Heart left ventricle (tissue), 16 donors: Measurements from ENCODE around the gene C1QTNF4. TPM values are rescaled to one million over a fixed set of nuclear protein-coding genes. Genes with fewer than 3 reads are reported as not detected.

Source experiments
- ATAC-seq, 4 donors: fragments of 200-7000 bp; cut with Tn5 transposase; one replicate each; pipeline ENCODE4 v1.9.1; 2020 to 2022; ENCODE audit warnings: moderate library complexity in 4 of 4, mild to moderate bottlenecking in 3 of 4, moderate number of reproducible peaks in 1 of 4
- DNase-seq, 5 donors: peaks; one replicate each; pipeline ENCODE4 v3.0.0-alpha.2; 2020
- H3K27ac ChIP-seq, 12 donors: fragments of 200-600 bp; sonication (generic) in 4 of 12; one replicate each; pipeline versions ENCODE4 v1.5.0 to v1.8.0; 2016 to 2022; ENCODE audit warnings: mild to moderate bottlenecking in 2 of 12
- H3K27me3 ChIP-seq, 9 donors: fragments of 200-600 bp; sonication (generic) in 2 of 9; one replicate each; pipeline versions ENCODE4 v1.5.1 to v1.8.0; 2016 to 2022; ENCODE audit warnings: mild to moderate bottlenecking in 3 of 9
- H3K36me3 ChIP-seq, 9 donors: fragments of 200-600 bp; sonication (generic) in 2 of 9; one replicate each; pipeline versions ENCODE4 v1.5.0 to v1.8.0; 2018 to 2022; ENCODE audit warnings: mild to moderate bottlenecking in 2 of 9
- H3K4me1 ChIP-seq, 12 donors: fragments of 200-600 bp; sonication (generic) in 4 of 12; one replicate each; pipeline versions ENCODE4 v1.5.0 to v1.8.0; 2016 to 2022; ENCODE audit warnings: mild to moderate bottlenecking in 3 of 12
- H3K4me3 ChIP-seq, 12 donors: fragments of 200-600 bp; sonication (generic) in 4 of 12; one replicate each; pipeline versions ENCODE4 v1.5.0 to v1.8.0; 2017 to 2022; ENCODE audit warnings: mild to moderate bottlenecking in 9 of 12, moderate library complexity in 4 of 12
- H3K9me3 ChIP-seq, 12 donors: fragments of 200-600 bp; sonication (generic) in 4 of 12; one replicate each; pipeline versions ENCODE4 v1.5.0 to v1.8.0; 2016 to 2022; ENCODE audit warnings: mild to moderate bottlenecking in 1 of 12
- CTCF ChIP-seq, 12 donors: fragments of 200-600 bp; sonication (generic) in 4 of 12; IDR thresholded peaks; one replicate each; pipeline versions ENCODE4 v1.5.0 to v1.8.0; 2018 to 2022; ENCODE audit warnings: antibody characterized with exemption in 12 of 12, mild to moderate bottlenecking in 5 of 12
- POLR2A ChIP-seq, 2 donors: fragments of 450-650 bp; IDR thresholded peaks; one replicate each; pipeline ENCODE4 v1.6.1; 2017; ENCODE audit warnings: antibody characterized with exemption in 2 of 2, mild to moderate bottlenecking in 2 of 2, moderate library complexity in 2 of 2
- WGBS, 4 donors: extraction: QIAGEN DNeasy Blood & Tissue Kit in 2 of 4; methylation state at CpG; one replicate each; pipeline versions ENCODE4 v1.1.5 to v1.1.7; 2013 to 2018; 5-methylcytosine and 5-hydroxymethylcytosine counted together
- intact Hi-C, 10 donors: fragments of 100-400 bp; cut with DNase I; formaldehyde crosslinking; loops; one replicate each; pipeline versions ENCODE4 v1.11.1 to v1.14.2; 2022
- polyA plus RNA-seq, 2 donors: library from polyadenylated mRNA; stranded (reverse); fragments of 200-250 nt; gene quantifications; one replicate each; pipeline ENCODE4 v1.2.3, GENCODE V29; 2013
- total RNA-seq, 9 donors: library from RNA; depleted of rRNA in 2 of 9; stranded (reverse); fragments of >200 nt in 2 of 9; fragmentation: NEBNext Ultra II Directional in 3 of 9; extraction: Animal tissue kit (Norgen Biotek cat#: 25700) in 3 of 9; gene quantifications; one replicate each; pipeline versions ENCODE4 v1.1.0 to v1.2.4, GENCODE V29; 2016 to 2023
- donor health status: ischemic (EF 13 %, LVEDD 7.1; RV severe dilation, severe dysfunction).
- donor health status: healthy with polysubstance abuse.
- donor health status: DM: no; HTN: yes; CAD: no.
- donor health status: DM: no; HTN: no; CAD: no.
- donor health status: ischemic (EF 25% LVEDD 6.9; RV normal size, moderate dysfunction).
- donor health status: ischemic (EF 25% LVEDD 5.7; RV mildly dilated, moderate dysfunction).
- donor health status: healthy.
- donor health status: DM: yes; HTN: yes; CAD: no.
- donor health status: ischemic (EF 35%, LVEDD 5.7; RV mildly dilated, moderate dysfunction).
- donor health status: nonischemic (EF 11% LVEDD 7.7; RV severe dilation, severe dysfunction).
- donor health status: DM: yes; HTN: yes; CAD: no.
- donor health status: PGD.
- donor health status: ischemic (EF 29% LVEDD 5.4; RV normal size, mild dysfunction).
- donor health status: nonischemic (EF 23%, LVEDD 6.1; RV moderate dilation, normal function).

The C1QTNF4 gene
- total and polyA plus RNA-seq, 11 donors = 0.23 to 1.5 (median 0.67) TPM; not detected in 1

GRCh38 chr11:47609675-47610074 is 15.5 kb upstream of the C1QTNF4 start:
- no peaks in the 10 kb centered on the region for H3K27me3 ChIP-seq
- TF ChIP-seq CTCF (IDR thresholded peaks at IDR 0.05) = no peak
- TF ChIP-seq POLR2A (IDR thresholded peaks at IDR 0.05) = no peak
- no peaks in the 10 kb centered on the region for H3K9me3 ChIP-seq
- peaks cover 0 to 37% (median 27%) of the 10 kb centered on the region in 12 donors for H3K4me1 ChIP-seq
- WGBS, 4 donors = 78 to 84% (median 81%) methylated on average over 3 of the region's 3 CpGs
- intact Hi-C loops = loop anchor here in 4 of 10 donors (10.0 kb wide), 3 partner anchors 135 to 235 kb away; partner anchors contain the start of gene SPI1 (in 1 of the 4)
- no peak overlapping the region for H3K27ac ChIP-seq
- no peak for DNase-seq
- H3K36me3 ChIP-seq = peaks cover 0 to 16% (median 0%) of the 10 kb centered on the region in 9 donors
- H3K4me3 ChIP-seq = no peak overlapping the region
- ATAC-seq = no peak

- Histone ChIP-seq H3K27ac (peak overlapping the region in 6 of 12 donors; percentile 6 to 56 (median 28)), H3K4me1 (peaks cover 0 to 36% (median 27%) of the 10 kb centered on the region in 12 donors), H3K9me3 (no peaks in the 10 kb centered on the region), H3K4me3 (no peak overlapping the region), H3K27me3 (no peaks in the 10 kb centered on the region), H3K36me3 (peaks cover 0 to 16% (median 0%) of the 10 kb centered on the region in 9 donors)
- DNase-seq = peak in 3 of 5 donors; percentile 39 to 83 (median 69)
- 41 to 51% (median 49%) methylated on average over 6 to 7 of the region's 7 CpGs for WGBS, 4 donors
- intact Hi-C loops = no loop called here
- no peak for TF ChIP-seq CTCF (IDR thresholded peaks at IDR 0.05)
- no peak for TF ChIP-seq POLR2A (IDR thresholded peaks at IDR 0.05)
- peak; percentile 55 to 80 (median 60) for ATAC-seq
Observed at GRCh38 chr11:47607380-47607779, 13.2 kb upstream of the C1QTNF4 start.

- no peaks in the 10 kb centered on the region for H3K9me3 ChIP-seq
- no peak for TF ChIP-seq POLR2A (IDR thresholded peaks at IDR 0.05)
- TF ChIP-seq CTCF (IDR thresholded peaks at IDR 0.05) = no peak
- 19 to 35% (median 31%) methylated on average over 5 of the region's 5 CpGs for WGBS, 4 donors
- H3K27ac ChIP-seq = peak overlapping the region in 7 of 12 donors; percentile 6 to 56 (median 29)
- no peaks in the 10 kb centered on the region for H3K27me3 ChIP-seq
- DNase-seq (peak in 4 of 5 donors; percentile 34 to 69 (median 40)), ATAC-seq (peak; percentile 77 to 86 (median 81))
- H3K36me3 ChIP-seq = peaks cover 0 to 16% (median 0%) of the 10 kb centered on the region in 9 donors
- no peak overlapping the region for H3K4me3 ChIP-seq
- intact Hi-C loops = no loop called here
- peaks cover 0 to 34% (median 27%) of the 10 kb centered on the region in 12 donors for H3K4me1 ChIP-seq
Observed at GRCh38 chr11:47606731-47607130, 12.5 kb upstream of the C1QTNF4 start.

GRCh38 chr11:47605921-47606320 is 11.7 kb upstream of the C1QTNF4 start:
- no peak for DNase-seq
- WGBS, 4 donors = 32 to 44% (median 43%) methylated on average over 3 of the region's 3 CpGs
- ATAC-seq = no peak
- H3K27me3 ChIP-seq = no peaks in the 10 kb centered on the region
- peaks cover 0 to 31% (median 21%) of the 10 kb centered on the region in 12 donors for H3K4me1 ChIP-seq
- intact Hi-C loops = no loop called here
- H3K4me3 ChIP-seq = no peak overlapping the region
- no peaks in the 10 kb centered on the region for H3K9me3 ChIP-seq
- TF ChIP-seq POLR2A (IDR thresholded peaks at IDR 0.05) (no peak), CTCF (IDR thresholded peaks at IDR 0.05) (no peak)
- H3K27ac ChIP-seq = no peak overlapping the region
- H3K36me3 ChIP-seq = peaks cover 0 to 12% (median 0%) of the 10 kb centered on the region in 9 donors
